NT2/D1 (cell line): Measurements from ENCODE around the gene GLOD4.

Experiments used
- SUZ12 ChIP-seq: IDR thresholded peaks from 2 replicates; pipeline ENCODE4 v1.6.1; 2011; ENCODE audit not compliant: insufficient read length, insufficient read depth; ENCODE audit errors: extremely low read depth
- YY1 ChIP-seq: IDR thresholded peaks from 2 replicates; pipeline ENCODE4 v1.6.1; 2011; ENCODE audit not compliant: insufficient read length, insufficient read depth
- ZNF274 ChIP-seq: IDR thresholded peaks from 2 replicates; pipeline ENCODE4 v1.6.1; 2011; ENCODE audit warnings: mild to moderate bottlenecking, low read depth, low read length

GRCh38 chr17:796609-797008 lies 14.5 kb upstream of the GLOD4 start:
- TF ChIP-seq SUZ12 (no peak), ZNF274 (no peak), YY1 (no peak)
